ENCODE measurements around the gene FREY1. TPM values are rescaled to one million over a fixed set of nuclear protein-coding genes. Genes with fewer than 3 reads are reported as not detected.

The FREY1 gene
- total RNA-seq, 1 experiment from 2014 or later, result 4.2 TPM

DNA sequence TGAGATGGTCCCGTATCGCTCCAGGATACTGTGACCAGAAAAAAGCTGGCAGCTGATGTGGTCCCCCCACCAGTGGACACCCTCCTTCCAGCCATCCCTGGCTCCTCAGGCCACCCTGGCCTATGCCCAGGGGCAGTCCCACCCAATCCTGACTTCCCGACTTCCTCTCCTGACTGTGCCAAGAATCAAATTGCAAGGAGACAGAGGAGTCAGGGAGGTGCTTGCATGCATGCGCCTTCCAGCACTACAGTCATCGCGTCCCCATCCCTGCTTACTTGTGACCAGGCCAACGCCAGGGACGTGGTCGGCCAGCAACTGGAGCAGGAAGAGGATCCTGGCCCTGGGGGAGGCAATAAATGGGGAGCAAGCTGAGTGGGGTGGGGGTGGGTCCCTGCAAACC is 3.6 kb upstream of the FREY1 start:
- Histone ChIP-seq H3K9me2 (ENCODE audit: insufficient read depth) (no peaks in the 10 kb centered on the region), H3K27me3 (ENCODE audit: insufficient read depth, low read depth) (no peaks in the 10 kb centered on the region), H3K9me3 (ENCODE audit: insufficient read depth, low read depth) (no peaks in the 10 kb centered on the region), H3K4me2 (no peak overlapping the region), H3K4me1 (replicated peaks; ENCODE audit: insufficient read depth) (no peaks in the 10 kb centered on the region), H3K4me3 (no peak overlapping the region), H3K79me2 (ENCODE audit: low read depth) (no peaks in the 10 kb centered on the region), H2AFZ (no peak overlapping the region), H3K36me3 (ENCODE audit: low read depth) (0 out of 2 replicates have a peak, but pooled peaks cover 8% of the 10 kb centered on the region), H3F3A (ENCODE audit: insufficient read depth, low read depth) (peaks cover 7% of the 10 kb centered on the region; the same call in 1 of the 2 replicates), H4K20me1 (ENCODE audit: insufficient read depth) (no peaks in the 10 kb centered on the region), H3K27ac (no peak overlapping the region)
- no peak for DNase-seq
- TF ChIP-seq EZH2 (IDR thresholded peaks at IDR 0.05; ENCODE audit: low read depth) (no peak), CTCF (conservative IDR thresholded peaks at IDR 0.05) (no peak)
- intact Hi-C loops (cut with micrococcal nuclease; ENCODE audit: unreplicated experiment), result no loop called here
- no TSS peak for BruUV-seq (replicated peaks)
- ChIA-PET CTCF (no interaction called here), POLR2A (ENCODE audit: unreplicated experiment) (no interaction called here)

- ChIA-PET POLR2A (ENCODE audit: unreplicated experiment) (no interaction called here), CTCF (no interaction called here)
- no peak overlapping the region for H3K4me3 ChIP-seq
- no peak overlapping the region for H3K27ac ChIP-seq
- H3K9me3 ChIP-seq (ENCODE audit: insufficient read depth, low read depth), result no peaks in the 10 kb centered on the region
- no peaks in the 10 kb centered on the region for H3K27me3 ChIP-seq (ENCODE audit: insufficient read depth, low read depth)
- no peaks in the 10 kb centered on the region for H3K4me1 ChIP-seq (replicated peaks; ENCODE audit: insufficient read depth)
- H4K20me1 ChIP-seq (ENCODE audit: insufficient read depth), result no peaks in the 10 kb centered on the region
- TF ChIP-seq CTCF (conservative IDR thresholded peaks at IDR 0.05), result no peak
- no peak for TF ChIP-seq EZH2 (IDR thresholded peaks at IDR 0.05; ENCODE audit: low read depth)
- H3K36me3 ChIP-seq (ENCODE audit: low read depth), result 0 out of 2 replicates have a peak, but pooled peaks cover 4% of the 10 kb centered on the region
- intact Hi-C loops (cut with micrococcal nuclease; ENCODE audit: unreplicated experiment), result no loop called here
- no peak overlapping the region for H2AFZ ChIP-seq
- BruUV-seq (replicated peaks), result no TSS peak
- H3K4me2 ChIP-seq, result no peak overlapping the region
- H3F3A ChIP-seq (ENCODE audit: insufficient read depth, low read depth), result peaks cover 7% of the 10 kb centered on the region; the same call in 1 of the 2 replicates
- no peaks in the 10 kb centered on the region for H3K9me2 ChIP-seq (ENCODE audit: insufficient read depth)
- no peaks in the 10 kb centered on the region for H3K79me2 ChIP-seq (ENCODE audit: low read depth)
- DNase-seq, result no peak
These were observed 2.8 kb upstream of the FREY1 start for GRCh38 chr11:45909594-45910475.

DNA sequence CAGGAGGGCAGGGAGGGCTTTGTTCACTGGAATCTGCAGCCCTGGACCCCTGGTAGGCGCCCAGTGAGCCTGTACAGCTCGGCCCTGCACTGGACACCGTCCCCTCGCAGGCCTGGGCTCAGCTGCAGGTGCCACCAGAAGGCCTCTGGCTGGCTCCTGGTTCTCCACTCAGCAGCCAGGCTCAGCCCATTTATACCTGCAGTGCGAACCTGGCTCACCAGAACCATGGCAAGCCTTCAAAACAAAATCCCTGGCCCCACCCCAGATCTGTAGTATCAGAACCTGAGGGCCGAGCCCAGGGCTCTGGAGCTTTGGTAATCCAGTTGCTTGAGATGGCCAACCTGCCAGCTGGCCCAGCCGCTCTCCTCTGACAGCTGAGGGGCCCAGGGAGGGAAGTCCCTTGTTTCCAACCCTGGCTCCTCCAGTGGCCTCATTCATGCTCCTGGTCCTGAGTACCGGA is 870 bp upstream of the FREY1 start:
- ChIA-PET CTCF (no interaction called here), POLR2A (ENCODE audit: unreplicated experiment) (no interaction called here)
- H3K27me3 ChIP-seq (ENCODE audit: insufficient read depth, low read depth), result no peaks in the 10 kb centered on the region
- intact Hi-C loops (cut with micrococcal nuclease; ENCODE audit: unreplicated experiment), result no loop called here
- no peaks in the 10 kb centered on the region for H4K20me1 ChIP-seq (ENCODE audit: insufficient read depth)
- no peak overlapping the region for H3K27ac ChIP-seq
- no peak for TF ChIP-seq CTCF (conservative IDR thresholded peaks at IDR 0.05)
- TF ChIP-seq EZH2 (IDR thresholded peaks at IDR 0.05; ENCODE audit: low read depth), result no peak
- H3K4me3 ChIP-seq, result no peak overlapping the region
- H3K9me2 ChIP-seq (ENCODE audit: insufficient read depth), result no peaks in the 10 kb centered on the region
- BruUV-seq (replicated peaks), result no TSS peak
- H3K4me1 ChIP-seq (replicated peaks; ENCODE audit: insufficient read depth), result no peaks in the 10 kb centered on the region
- H3F3A ChIP-seq (ENCODE audit: insufficient read depth, low read depth), result peaks cover 7% of the 10 kb centered on the region; the same call in 1 of the 2 replicates
- no peak overlapping the region for H2AFZ ChIP-seq
- no peak for DNase-seq
- H3K9me3 ChIP-seq (ENCODE audit: insufficient read depth, low read depth), result no peaks in the 10 kb centered on the region
- no peaks in the 10 kb centered on the region for H3K36me3 ChIP-seq (ENCODE audit: low read depth)
- H3K4me2 ChIP-seq, result no peak overlapping the region
- H3K79me2 ChIP-seq (ENCODE audit: low read depth), result no peaks in the 10 kb centered on the region

All from PC-9 (cell line).